ENCODE data around the gene P2RX7.

Gene P2RX7

GRCh38 chr12:121111684-121112083 lies 21.0 kb upstream of the P2RX7 start:
- DNase-seq, result no peak

GRCh38 chr12:121112496-121112895 lies 20.2 kb upstream of the P2RX7 start:
- no peak for DNase-seq

GRCh38 chr12:121113057-121113456 lies 19.6 kb upstream of the P2RX7 start:
- DNase-seq, result no peak

GRCh38 chr12:121114019-121114639 lies 18.5 kb upstream of the P2RX7 start:
- no peak for DNase-seq

GRCh38 chr12:121114806-121115205 lies 17.9 kb upstream of the P2RX7 start:
- DNase-seq, result no peak

GRCh38 chr12:121115530-121115929 lies 17.1 kb upstream of the P2RX7 start:
- no peak for DNase-seq

- no peak for DNase-seq
These were observed 16.1 kb upstream of the P2RX7 start for GRCh38 chr12:121116318-121117225.

- no peak for DNase-seq
These were observed 15.4 kb upstream of the P2RX7 start for GRCh38 chr12:121117226-121117777.

- no peak for DNase-seq
These were observed 12.4 kb upstream of the P2RX7 start for GRCh38 chr12:121120323-121120722.

GRCh38 chr12:121120989-121121755 lies 11.5 kb upstream of the P2RX7 start:
- DNase-seq, result no peak

GRCh38 chr12:121121805-121122204 lies 10.9 kb upstream of the P2RX7 start:
- DNase-seq, result no peak

GRCh38 chr12:121123488-121123887 lies 9.2 kb upstream of the P2RX7 start:
- no peak for DNase-seq

GRCh38 chr12:121124402-121125109 lies 8.1 kb upstream of the P2RX7 start:
- no peak for DNase-seq

GRCh38 chr12:121127501-121127900 lies 5.2 kb upstream of the P2RX7 start:
- no peak for DNase-seq

- no peak for DNase-seq
These were observed 3.5 kb upstream of the P2RX7 start for GRCh38 chr12:121128908-121129810.

GRCh38 chr12:121129811-121130147 lies 2.9 kb upstream of the P2RX7 start:
- DNase-seq, result no peak

GRCh38 chr12:121130866-121131373 lies 1.8 kb upstream of the P2RX7 start:
- no peak for DNase-seq

- DNase-seq, result no peak
These were observed 735 bp upstream of the P2RX7 start for GRCh38 chr12:121131941-121132341.

GRCh38 chr12:121133838-121134237 lies 1.2 kb downstream of the P2RX7 start:
- no peak for DNase-seq

GRCh38 chr12:121135320-121135719 lies 2.6 kb downstream of the P2RX7 start:
- DNase-seq, result no peak

GRCh38 chr12:121137512-121137911 lies 4.8 kb downstream of the P2RX7 start:
- DNase-seq, result no peak
